ENCODE data around the gene TRIM71.

Gene TRIM71

GRCh38 chr3:32882189-32882588 is 64.4 kb downstream of the TRIM71 start:
- no peak for TF ChIP-seq CTCF (conservative IDR thresholded peaks at IDR 0.05; ENCODE audit: low read depth, low read length)
- DNase-seq (ENCODE audit: low read depth) = no peak
- no peak overlapping the region for H3K4me3 ChIP-seq (ENCODE audit: low read depth, low read length)

GRCh38 chr3:32882603-32883025 is 64.8 kb downstream of the TRIM71 start:
- DNase-seq (ENCODE audit: low read depth) = no peak
- TF ChIP-seq CTCF (conservative IDR thresholded peaks at IDR 0.05; ENCODE audit: low read depth, low read length) = no peak
- no peak overlapping the region for H3K4me3 ChIP-seq (ENCODE audit: low read depth, low read length)

GRCh38 chr3:32883817-32884216 is 66.0 kb downstream of the TRIM71 start:
- no peak overlapping the region for H3K4me3 ChIP-seq (ENCODE audit: low read depth, low read length)
- no peak for TF ChIP-seq CTCF (conservative IDR thresholded peaks at IDR 0.05; ENCODE audit: low read depth, low read length)
- no peak for DNase-seq (ENCODE audit: low read depth)

- H3K4me3 ChIP-seq (ENCODE audit: low read depth, low read length) = no peak overlapping the region
- no peak for TF ChIP-seq CTCF (conservative IDR thresholded peaks at IDR 0.05; ENCODE audit: low read depth, low read length)
- no peak for DNase-seq (ENCODE audit: low read depth)
Observed at GRCh38 chr3:32884591-32884990, 66.8 kb downstream of the TRIM71 start.

- DNase-seq (ENCODE audit: low read depth) = no peak
- no peak for TF ChIP-seq CTCF (conservative IDR thresholded peaks at IDR 0.05; ENCODE audit: low read depth, low read length)
- H3K4me3 ChIP-seq (ENCODE audit: low read depth, low read length) = no peak overlapping the region
Observed at GRCh38 chr3:32885283-32885901, 67.6 kb downstream of the TRIM71 start.

- TF ChIP-seq CTCF (conservative IDR thresholded peaks at IDR 0.05; ENCODE audit: low read depth, low read length) = no peak
- no peak overlapping the region for H3K4me3 ChIP-seq (ENCODE audit: low read depth, low read length)
- DNase-seq (ENCODE audit: low read depth) = no peak
Observed at GRCh38 chr3:32886296-32886695, 68.5 kb downstream of the TRIM71 start.

GRCh38 chr3:32886911-32887310 is 69.1 kb downstream of the TRIM71 start:
- TF ChIP-seq CTCF (conservative IDR thresholded peaks at IDR 0.05; ENCODE audit: low read depth, low read length) = no peak
- no peak for DNase-seq (ENCODE audit: low read depth)
- no peak overlapping the region for H3K4me3 ChIP-seq (ENCODE audit: low read depth, low read length)
